HepG2 (cell line): ENCODE measurements around the gene MBTD1. TPM values are rescaled to one million over a fixed set of nuclear protein-coding genes. Genes with fewer than 3 reads are reported as not detected.
A peak's percentile ranks its signal among the peaks of the same experiment; 100 is the strongest.

ENCODE experiments used
- BCLAF1 ChIP-seq: fragments of 450-650 bp; IDR thresholded peaks from 2 replicates; pipeline ENCODE4 v1.6.1; 2017; ENCODE audit warnings: mild to moderate bottlenecking
- BRD4 ChIP-seq: sonication (generic); formaldehyde crosslinking; IDR thresholded peaks from 2 replicates; pipeline ENCODE4 v1.4.0; 2020; ENCODE audit warnings: missing genetic modification reagents
- CBX2 ChIP-seq, 2 experiments: fragments of 200-600 bp in 1 of 2; sonication (generic); formaldehyde crosslinking in 1 of 2; IDR thresholded peaks; 2 replicates each; pipeline versions ENCODE4 v1.7.0 to v1.8.1; 2018 to 2022; ENCODE audit warnings: low read depth in 2 of 2, low read length in 1 of 2, mild to moderate bottlenecking in 1 of 2, missing genetic modification reagents in 1 of 2
- CSRNP1 ChIP-seq: sonication (generic); formaldehyde crosslinking; IDR thresholded peaks from 2 replicates; pipeline ENCODE4 v1.8.1; 2023; ENCODE audit warnings: mild to moderate bottlenecking, missing genetic modification reagents
- ETV5 ChIP-seq: IDR thresholded peaks from 2 replicates; pipeline ENCODE4 v1.6.1; 2018; ENCODE audit warnings: missing biosample characterization, missing genetic modification reagents, inconsistent platforms, borderline replicate concordance
- HNF1A ChIP-seq, 2 experiments: sonication (generic) in 1 of 2; formaldehyde crosslinking in 1 of 2; IDR thresholded peaks; 2 replicates each; pipeline versions ENCODE4 v1.4.0 to v1.6.1; 2016 to 2020; ENCODE audit warnings: borderline replicate concordance in 1 of 2, low read depth in 1 of 2, mild to moderate bottlenecking in 1 of 2, missing genetic modification reagents in 1 of 2
- KDM5A ChIP-seq: fragments of 200-600 bp; sonication (generic); IDR thresholded peaks from 2 replicates; pipeline ENCODE4 v1.7.0; 2018; ENCODE audit warnings: antibody characterized with exemption, mild to moderate bottlenecking, low read length, borderline replicate concordance
- NCOA2 ChIP-seq: sonication (generic); formaldehyde crosslinking; IDR thresholded peaks from 2 replicates; pipeline ENCODE4 v1.8.0; 2022; ENCODE audit warnings: inconsistent platforms
- PAX8 ChIP-seq: sonication (generic); formaldehyde crosslinking; IDR thresholded peaks from 2 replicates; pipeline ENCODE4 v1.8.0; 2022; ENCODE audit warnings: mild to moderate bottlenecking, missing genetic modification reagents, borderline replicate concordance
- PTBP1 ChIP-seq: fragments of 200-400 bp; formaldehyde crosslinking; IDR thresholded peaks from 2 replicates; pipeline ENCODE4 v1.6.1; 2018; ENCODE audit warnings: low read length, low read depth; ENCODE audit not compliant: poor library complexity, severe bottlenecking
- SNAPC2 ChIP-seq: sonication (generic); formaldehyde crosslinking; IDR thresholded peaks from 2 replicates; pipeline ENCODE4 v1.8.1; 2022; ENCODE audit warnings: mild to moderate bottlenecking, missing genetic modification reagents
- ZBTB21 ChIP-seq: sonication (generic); formaldehyde crosslinking; IDR thresholded peaks from 2 replicates; pipeline ENCODE4 v1.4.0; 2020; ENCODE audit warnings: missing genetic modification reagents
- ZC3H4 ChIP-seq: sonication (generic); formaldehyde crosslinking; IDR thresholded peaks from 2 replicates; pipeline ENCODE4 v1.4.0; 2020; ENCODE audit warnings: missing genetic modification reagents, borderline replicate concordance
- ZFP36L2 ChIP-seq: sonication (generic); formaldehyde crosslinking; IDR thresholded peaks from 2 replicates; pipeline ENCODE4 v1.4.0; 2020; ENCODE audit warnings: missing genetic modification reagents
- ZKSCAN8 ChIP-seq: IDR thresholded peaks from 2 replicates; pipeline ENCODE4 v1.6.1; 2016; ENCODE audit warnings: borderline replicate concordance, missing genetic modification reagents, missing compliant biosample characterization
- ZSCAN20 ChIP-seq: sonication (generic); formaldehyde crosslinking; IDR thresholded peaks from 2 replicates; pipeline ENCODE4 v1.4.0; 2020; ENCODE audit warnings: missing genetic modification reagents, mild to moderate bottlenecking, borderline replicate concordance
- polyA plus RNA-seq, 8 experiments: library from polyadenylated mRNA; depleted of rRNA in 3 of 8; stranded (reverse) in 7 of 8; unstranded in 1 of 8; fragments of >200 nt; fragmentation: Illumina TruSeq in 4 of 8; extraction: Trizol in 4 of 8; gene quantifications; 2 replicates each; pipeline versions ENCODE4 v1.2.1 to v1.2.3, GENCODE V29; 2011 to 2016; ENCODE audit warnings: low read depth in 4 of 8, missing spikeins in 1 of 8, mixed read lengths in 1 of 8; ENCODE audit not compliant: insufficient read depth in 1 of 8
- total RNA-seq, 5 experiments: library from RNA; depleted of rRNA; stranded (reverse); fragments of >200 nt; fragmentation: Illumina TruSeq; extraction: Trizol; gene quantifications; 2 replicates each; pipeline ENCODE4 v1.2.3, GENCODE V29; 2016; ENCODE audit warnings: low read depth in 1 of 5
- TF ChIP-seq, protein P1 (sequence below): sonication (generic); formaldehyde crosslinking; IDR thresholded peaks from 2 replicates; pipeline ENCODE4 v1.5.1; 2020; ENCODE audit warnings: mild to moderate bottlenecking, missing genetic modification reagents, borderline replicate concordance

Gene MBTD1
- total and polyA plus RNA-seq, 2 of the 13 experiments (the other 11 are each of a cell fraction or from before 2014, with no cell fraction given) = 20.9 TPM

- TF ChIP-seq PTBP1 (peak; percentile 98), CBX2 (IDR thresholded peaks at IDR 0.05; ENCODE audit: low read depth, low read length) (no peak; the same call in 1 of the 2 replicates), CBX2 (CRISPR knock-in tag; IDR thresholded peaks at IDR 0.05; ENCODE audit: low read depth) (peak; percentile 94; the same call in 1 of the 2 replicates), ETV5 (CRISPR knock-in tag) (peak; percentile 96), ZSCAN20 (CRISPR knock-in tag) (peak; percentile 89; the same call in 1 of the 2 replicates), ZFP36L2 (CRISPR knock-in tag) (peak; percentile 82; the same call in 1 of the 2 replicates), ZBTB21 (CRISPR knock-in tag) (peak; percentile 58), NCOA2 (CRISPR knock-in tag) (peak; percentile 87), CSRNP1 (CRISPR knock-in tag) (peak; percentile 88), PAX8 (CRISPR knock-in tag) (peak; percentile 91; the same call in 1 of the 2 replicates), SNAPC2 (CRISPR knock-in tag) (peak; percentile 32; the same call in 1 of the 2 replicates), KDM5A (peak; percentile 98), ZKSCAN8 (CRISPR knock-in tag) (peak; percentile 94), ZC3H4 (CRISPR knock-in tag) (peak; percentile 80; the same call in 1 of the 2 replicates), HNF1A (IDR thresholded peaks at IDR 0.05; ENCODE audit: low read depth) (peak; percentile 77), HNF1A (CRISPR knock-in tag; IDR thresholded peaks at IDR 0.05; ENCODE audit: borderline replicate concordance) (peak; percentile 94), BRD4 (CRISPR knock-in tag) (peak; percentile 99), BCLAF1 (no peak)
- TF ChIP-seq, protein P1, sequence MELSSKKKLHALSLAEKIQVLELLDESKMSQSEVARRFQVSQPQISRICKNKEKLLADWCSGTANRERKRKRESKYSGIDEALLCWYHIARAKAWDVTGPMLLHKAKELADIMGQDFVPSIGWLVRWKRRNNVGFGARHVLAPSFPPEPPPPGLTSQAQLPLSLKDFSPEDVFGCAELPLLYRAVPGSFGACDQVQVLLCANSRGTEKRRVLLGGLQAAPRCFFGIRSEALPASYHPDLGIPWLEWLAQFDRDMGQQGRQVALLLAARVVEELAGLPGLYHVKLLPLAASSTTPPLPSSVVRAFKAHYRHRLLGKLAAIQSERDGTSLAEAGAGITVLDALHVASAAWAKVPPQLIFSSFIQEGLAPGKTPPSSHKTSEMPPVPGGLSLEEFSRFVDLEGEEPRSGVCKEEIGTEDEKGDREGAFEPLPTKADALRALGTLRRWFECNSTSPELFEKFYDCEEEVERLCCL = peak; percentile 85; the same call in 1 of the 2 replicates
Measured at GRCh38 chr17:51153210-51154072, 106.4 kb downstream of the MBTD1 start, which contains the start of gene NME1 (continued).
